Heart left ventricle (tissue), 13 donors: ENCODE results near the gene ACOXL.

Experiments used
- CTCF ChIP-seq, 12 donors: fragments of 200-600 bp; sonication (generic) in 4 of 12; IDR thresholded peaks; one replicate each; pipeline versions ENCODE4 v1.5.0 to v1.8.0; 2018 to 2022; ENCODE audit warnings: antibody characterized with exemption in 12 of 12, mild to moderate bottlenecking in 5 of 12
- POLR2A ChIP-seq, 2 donors: fragments of 450-650 bp; IDR thresholded peaks; one replicate each; pipeline ENCODE4 v1.6.1; 2017; ENCODE audit warnings: antibody characterized with exemption in 2 of 2, mild to moderate bottlenecking in 2 of 2, moderate library complexity in 2 of 2
- donor health status: ischemic (EF 13 %, LVEDD 7.1; RV severe dilation, severe dysfunction).
- donor health status: DM: no; HTN: yes; CAD: no.
- donor health status: DM: no; HTN: no; CAD: no.
- donor health status: ischemic (EF 25% LVEDD 6.9; RV normal size, moderate dysfunction).
- donor health status: ischemic (EF 25% LVEDD 5.7; RV mildly dilated, moderate dysfunction).
- donor health status: ischemic (EF 35%, LVEDD 5.7; RV mildly dilated, moderate dysfunction).
- donor health status: nonischemic (EF 11% LVEDD 7.7; RV severe dilation, severe dysfunction).
- donor health status: DM: yes; HTN: yes; CAD: no.
- donor health status: PGD.
- donor health status: ischemic (EF 29% LVEDD 5.4; RV normal size, mild dysfunction).
- donor health status: nonischemic (EF 23%, LVEDD 6.1; RV moderate dilation, normal function).

GRCh38 chr2:111157798-111158197, 425.4 kb downstream of the ACOXL start:
- TF ChIP-seq POLR2A (IDR thresholded peaks at IDR 0.05) (no peak), CTCF (IDR thresholded peaks at IDR 0.05) (no peak)
